ENCODE measurements around the gene ZSWIM5. TPM values are rescaled to one million over a fixed set of nuclear protein-coding genes. Genes with fewer than 3 reads are reported as not detected.
A peak's percentile ranks its signal among the peaks of the same experiment; 100 is the strongest.

The ZSWIM5 gene
- total and polyA plus RNA-seq, 4 donors = 0.67 to 2.9 (median 1.3) TPM

GRCh38 chr1:45010855-45011811 is 195.3 kb downstream of the ZSWIM5 start, which contains the start of gene HECTD3:
Gene HECTD3, minus strand, starts transcription at chr1:45011324. Its CDS starts 67 bp downstream, at chr1:45011257.
- peaks cover 14 to 46% (median 37%) of the 10 kb centered on the region in 4 donors for H3K4me1 ChIP-seq (ENCODE audit: control insufficient read depth in 4 of 4, insufficient read depth in 4 of 4, low read length in 3 of 4)

More at GRCh38 chr1:45010855-45011811, 195.3 kb downstream of the ZSWIM5 start, which contains the start of gene HECTD3:
- peak within 1 kb of the TSS; percentile 24 to 69 for H3K9ac ChIP-seq (ENCODE audit: low read depth in 1 of 2, low read length in 2 of 2)
- peak; percentile 87 for DNase-seq (ENCODE audit: low spot score)
- 1% methylated on average over 62 of the region's 62 CpGs for WGBS
- H3K27me3 ChIP-seq (ENCODE audit: control insufficient read depth in 4 of 4, insufficient read depth in 4 of 4, low read length in 3 of 4) = no peaks in the 10 kb centered on the region
- H3K27ac ChIP-seq (ENCODE audit: low read depth in 1 of 2, low read length in 2 of 2) = peak within 1 kb of the TSS; percentile 64 to 79
- TF ChIP-seq HNF4A (conservative IDR thresholded peaks at IDR 0.05) = peak; percentile 58 to 74
- peak in 1 of 2 donors; percentile 34 for TF ChIP-seq RAD21 (IDR thresholded peaks at IDR 0.05)
- TF ChIP-seq EGR1 (IDR thresholded peaks at IDR 0.05; ENCODE audit: low read depth in 2 of 2) = no peak
- TF ChIP-seq, protein P1, sequence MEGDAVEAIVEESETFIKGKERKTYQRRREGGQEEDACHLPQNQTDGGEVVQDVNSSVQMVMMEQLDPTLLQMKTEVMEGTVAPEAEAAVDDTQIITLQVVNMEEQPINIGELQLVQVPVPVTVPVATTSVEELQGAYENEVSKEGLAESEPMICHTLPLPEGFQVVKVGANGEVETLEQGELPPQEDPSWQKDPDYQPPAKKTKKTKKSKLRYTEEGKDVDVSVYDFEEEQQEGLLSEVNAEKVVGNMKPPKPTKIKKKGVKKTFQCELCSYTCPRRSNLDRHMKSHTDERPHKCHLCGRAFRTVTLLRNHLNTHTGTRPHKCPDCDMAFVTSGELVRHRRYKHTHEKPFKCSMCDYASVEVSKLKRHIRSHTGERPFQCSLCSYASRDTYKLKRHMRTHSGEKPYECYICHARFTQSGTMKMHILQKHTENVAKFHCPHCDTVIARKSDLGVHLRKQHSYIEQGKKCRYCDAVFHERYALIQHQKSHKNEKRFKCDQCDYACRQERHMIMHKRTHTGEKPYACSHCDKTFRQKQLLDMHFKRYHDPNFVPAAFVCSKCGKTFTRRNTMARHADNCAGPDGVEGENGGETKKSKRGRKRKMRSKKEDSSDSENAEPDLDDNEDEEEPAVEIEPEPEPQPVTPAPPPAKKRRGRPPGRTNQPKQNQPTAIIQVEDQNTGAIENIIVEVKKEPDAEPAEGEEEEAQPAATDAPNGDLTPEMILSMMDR (IDR thresholded peaks at IDR 0.05; ENCODE audit: low read depth, low read length, missing input control) = no peak
- no peak for TF ChIP-seq RXRA (IDR thresholded peaks at IDR 0.05)
- TF ChIP-seq NR2F2 (IDR thresholded peaks at IDR 0.05) = no peak
- TF ChIP-seq FOXA1 (IDR thresholded peaks at IDR 0.05) = no peak
- TF ChIP-seq SP1 (IDR thresholded peaks at IDR 0.05) = peak; percentile 26
- TF ChIP-seq HNF4G (IDR thresholded peaks at IDR 0.05) = peak; percentile 32
- TF ChIP-seq REST (IDR thresholded peaks at IDR 0.05) = peak; percentile 2
- TF ChIP-seq GABPA (IDR thresholded peaks at IDR 0.05 in 1 of 2, conservative IDR thresholded peaks at IDR 0.05 in 1 of 2) = no peak
- TF ChIP-seq ATF3 (IDR thresholded peaks at IDR 0.05) = no peak
- peak within 1 kb of the TSS; percentile 82 to 91 (median 88) for H3K4me3 ChIP-seq (ENCODE audit: low read depth in 1 of 3, low read length in 3 of 3)
- H3K9me3 ChIP-seq (ENCODE audit: control insufficient read depth in 4 of 4, low read length in 3 of 4) = no peaks in the 10 kb centered on the region
- H3K36me3 ChIP-seq (ENCODE audit: control insufficient read depth in 4 of 4, insufficient read depth in 3 of 4, low read depth in 1 of 4, low read length in 3 of 4) = peaks cover 9 to 36% (median 32%) of the 10 kb centered on the region in 4 donors

Data from liver (tissue), 9 donors.